Spleen (tissue), 7 donors: ENCODE results near the gene THSD4.

ENCODE experiments used
- CTCF ChIP-seq, 11 experiments: fragments of 200-600 bp in 7 of 11; fragments of 450-650 bp in 4 of 11; sonication (generic) in 4 of 11; IDR thresholded peaks in 8 of 11; conservative IDR thresholded peaks in 3 of 11; 1 replicate in 7 of 11; 2 replicates in 4 of 11; pipeline versions ENCODE4 v1.4.0 to v1.8.0; 2016 to 2021; ENCODE audit warnings: antibody characterized with exemption in 11 of 11, inconsistent platforms in 4 of 11, mild to moderate bottlenecking in 1 of 11
- POLR2A ChIP-seq, 3 donors: fragments of 450-650 bp; IDR thresholded peaks; one replicate each; pipeline ENCODE4 v1.5.1; 2017; ENCODE audit warnings: antibody characterized with exemption in 3 of 3, mild to moderate bottlenecking in 1 of 3
- donor health status: DM: no; HTN: no; CAD: no; lungs with moderate emphysema.
- donor health status: DM: no; HTN: no; CAD: no.
- donor health status: DM: no; HTN: no; CAD: no.

- TF ChIP-seq CTCF (IDR thresholded peaks at IDR 0.05 in 8 of 11, conservative IDR thresholded peaks at IDR 0.05 in 3 of 11): no peak
- TF ChIP-seq POLR2A (IDR thresholded peaks at IDR 0.05): no peak
Observed at GRCh38 chr15:71293723-71294122, 178.5 kb downstream of the THSD4 start.
